ENCODE results near the gene EVA1C.
"Not testable (repeated sequence)": the region's sequence is repeated elsewhere in the genome, so short reads cannot be mapped to it uniquely, and the experiment has no call there.

The EVA1C gene

GRCh38 chr21:32424674-32425073, 12.2 kb downstream of the EVA1C start:
- no peak for DNase-seq (ENCODE audit: low read depth)

DNA sequence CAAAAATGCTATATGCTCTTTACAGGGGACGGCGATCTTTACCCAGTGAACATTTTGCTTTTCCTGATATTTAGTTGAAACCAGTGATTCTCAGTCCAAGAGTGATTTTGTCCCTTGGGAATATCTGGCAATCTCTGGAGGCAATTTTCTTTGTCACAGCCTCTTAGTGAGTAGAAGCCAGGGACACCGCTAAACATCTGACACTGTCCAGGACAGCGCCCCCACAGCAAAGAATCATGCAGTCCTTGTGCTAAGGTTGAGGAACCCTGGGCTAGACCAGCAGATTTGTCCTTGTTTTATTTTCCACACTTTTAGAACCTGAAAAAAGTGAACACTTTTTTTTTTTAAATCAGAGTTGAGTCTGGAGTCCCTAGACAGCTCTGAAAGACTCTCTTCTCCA, 13.1 kb downstream of the EVA1C start:
- no peak for DNase-seq (ENCODE audit: low read depth)

DNA sequence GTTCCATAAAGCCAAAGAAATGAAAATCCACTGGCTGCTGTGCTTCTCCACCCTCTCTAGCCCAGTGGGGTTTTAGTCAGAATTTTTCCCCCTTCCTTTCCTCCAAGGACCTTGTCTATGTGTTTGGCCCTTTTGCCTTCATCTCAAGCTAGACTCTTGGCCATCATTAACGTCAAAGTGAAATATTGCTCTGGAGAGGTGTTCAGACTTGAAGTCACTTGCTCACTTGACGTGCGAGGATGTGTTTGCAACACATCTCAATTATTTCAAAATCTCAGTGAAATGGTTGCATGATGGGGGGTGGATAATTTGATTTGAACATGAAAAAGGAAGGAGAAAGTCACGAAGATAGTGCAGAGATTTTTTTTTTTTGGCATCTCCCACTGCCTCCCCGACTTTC, 13.6 kb downstream of the EVA1C start:
- DNase-seq (ENCODE audit: low read depth), result no peak

- no peak for DNase-seq (ENCODE audit: low read depth)
Observed at GRCh38 chr21:32426592-32427051, 14.1 kb downstream of the EVA1C start.

DNA sequence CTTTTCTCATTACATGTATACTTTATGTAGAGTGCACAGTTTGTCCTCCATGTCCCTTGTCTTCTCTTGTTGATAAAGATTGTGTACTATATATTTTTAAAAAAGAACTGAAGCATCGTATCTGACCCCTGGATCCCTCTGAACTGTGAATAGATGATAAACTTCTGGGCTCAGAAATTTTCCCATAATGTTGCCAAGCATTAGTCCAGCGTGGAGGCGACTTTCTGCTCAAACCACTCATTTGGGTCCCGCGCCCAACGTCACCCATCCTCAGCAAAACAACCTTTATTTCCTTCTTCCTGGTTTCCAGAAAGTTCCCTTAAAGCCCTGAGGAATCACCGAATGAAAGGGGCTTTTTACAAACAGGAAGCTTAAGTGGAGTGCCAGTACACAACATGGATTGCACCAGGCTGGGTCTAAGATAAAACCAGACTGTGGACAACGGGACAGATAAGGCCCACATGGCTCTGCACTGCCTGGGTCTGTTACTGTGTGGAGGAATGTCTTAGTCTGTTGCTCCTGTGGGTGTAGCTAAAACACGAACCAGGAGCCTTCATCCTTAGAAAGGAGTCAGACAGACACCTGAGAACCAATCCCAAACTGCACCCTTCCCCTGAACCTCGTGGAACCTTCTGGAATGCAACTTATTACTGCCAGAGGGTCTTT, 15.6 kb downstream of the EVA1C start:
- no peak for DNase-seq (ENCODE audit: low read depth)

DNA sequence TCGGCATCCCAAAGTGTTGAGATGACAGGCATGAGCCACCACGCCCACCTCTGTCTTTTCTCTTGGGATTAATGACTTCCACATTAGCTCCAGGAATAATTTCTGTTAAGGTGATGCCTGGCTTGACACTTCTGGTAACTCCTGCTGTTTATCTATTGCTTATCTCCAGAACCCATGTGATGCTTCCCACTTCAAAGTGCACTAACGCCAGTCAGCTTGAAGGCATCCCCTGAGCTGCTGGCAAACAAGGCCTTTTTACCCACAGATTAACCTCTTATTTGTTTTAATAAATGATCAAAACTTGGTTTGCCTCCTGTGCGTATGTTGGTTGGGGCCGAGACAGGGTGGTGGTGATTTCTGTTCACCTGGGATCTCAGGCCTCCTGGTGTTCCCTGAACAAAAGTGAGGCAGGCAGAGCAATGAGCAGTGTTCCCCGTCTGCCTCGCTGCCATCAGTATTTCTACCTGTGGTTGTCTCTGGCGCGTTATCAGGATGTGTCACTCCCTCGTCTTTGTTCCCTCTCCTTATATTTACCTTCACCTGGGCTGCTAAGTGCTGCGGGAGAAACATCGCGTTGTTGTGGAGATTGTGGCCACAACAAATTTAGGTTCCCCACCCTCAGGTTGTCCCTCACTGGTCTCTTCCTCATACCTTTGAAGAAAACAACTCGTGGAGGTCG, 20.6 kb downstream of the EVA1C start:
- not testable (repeated sequence) for DNase-seq (ENCODE audit: low read depth)

DNA sequence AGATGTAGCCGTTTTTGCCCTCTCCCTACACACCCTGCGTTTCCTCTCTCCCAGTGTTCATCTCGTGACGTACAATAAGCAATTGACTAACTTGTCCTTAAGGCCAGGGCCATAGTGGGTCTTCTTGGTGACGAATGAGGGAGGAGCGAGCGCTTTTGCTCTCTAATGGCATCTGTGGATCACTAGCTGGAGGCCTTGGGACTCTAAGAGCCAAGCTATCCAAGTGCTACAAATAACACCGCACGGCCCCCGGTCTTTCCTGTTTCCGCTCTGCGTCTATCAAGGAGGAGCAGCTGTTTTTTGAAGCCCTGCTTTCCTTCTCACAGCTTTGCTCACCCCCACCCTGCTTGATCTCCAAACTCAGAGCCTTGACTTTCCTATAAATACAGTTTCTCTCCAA, 25.2 kb downstream of the EVA1C start:
- no peak for DNase-seq (ENCODE audit: low read depth)

- no peak for DNase-seq (ENCODE audit: low read depth)
Observed at GRCh38 chr21:32442566-32443318, 30.2 kb downstream of the EVA1C start.

DNA sequence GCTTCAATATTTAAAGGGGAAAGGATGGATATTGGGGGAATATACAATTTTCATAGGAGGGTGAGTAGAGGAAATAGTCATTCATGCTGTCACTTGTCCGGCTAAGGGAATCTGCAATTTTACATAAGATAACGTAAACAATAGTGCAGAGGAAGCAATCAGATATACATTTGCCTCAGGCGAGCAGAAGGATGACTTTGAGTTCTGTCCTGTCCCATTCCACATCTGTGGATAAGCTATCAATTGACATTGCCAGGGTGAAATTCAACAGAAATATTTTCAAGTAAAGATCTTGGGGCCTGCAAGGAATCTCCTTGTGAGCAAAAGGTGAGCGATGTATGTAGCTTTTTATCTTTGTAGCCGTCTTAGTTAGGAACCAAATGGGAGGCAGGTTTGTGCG, 32.6 kb downstream of the EVA1C start:
- no peak for DNase-seq (ENCODE audit: low read depth)

- not testable (repeated sequence) for DNase-seq (ENCODE audit: low read depth)
Observed at GRCh38 chr21:32446440-32446839, 33.9 kb downstream of the EVA1C start.

DNA sequence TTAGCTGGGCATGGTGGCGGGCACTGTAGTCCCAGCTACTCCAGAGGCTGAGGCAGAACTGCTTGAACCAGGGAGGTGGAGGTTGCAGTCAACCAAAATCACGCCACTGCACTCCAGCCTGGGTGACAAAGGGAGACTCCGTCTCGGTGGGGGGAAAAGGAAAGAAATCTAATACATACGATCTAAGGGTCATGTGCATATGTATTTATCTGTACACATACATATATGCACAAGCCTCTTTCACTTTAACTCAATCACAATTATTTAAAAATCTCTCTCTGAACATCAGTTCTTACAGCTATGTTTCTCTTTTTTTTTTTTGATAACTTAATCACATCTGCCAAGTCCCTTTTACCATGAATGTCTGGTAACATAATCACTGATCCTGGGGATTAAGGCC, 34.7 kb downstream of the EVA1C start:
- DNase-seq (ENCODE audit: low read depth), result no peak

GRCh38 chr21:32448803-32449594, 36.5 kb downstream of the EVA1C start:
- DNase-seq (ENCODE audit: low read depth), result no peak

DNA sequence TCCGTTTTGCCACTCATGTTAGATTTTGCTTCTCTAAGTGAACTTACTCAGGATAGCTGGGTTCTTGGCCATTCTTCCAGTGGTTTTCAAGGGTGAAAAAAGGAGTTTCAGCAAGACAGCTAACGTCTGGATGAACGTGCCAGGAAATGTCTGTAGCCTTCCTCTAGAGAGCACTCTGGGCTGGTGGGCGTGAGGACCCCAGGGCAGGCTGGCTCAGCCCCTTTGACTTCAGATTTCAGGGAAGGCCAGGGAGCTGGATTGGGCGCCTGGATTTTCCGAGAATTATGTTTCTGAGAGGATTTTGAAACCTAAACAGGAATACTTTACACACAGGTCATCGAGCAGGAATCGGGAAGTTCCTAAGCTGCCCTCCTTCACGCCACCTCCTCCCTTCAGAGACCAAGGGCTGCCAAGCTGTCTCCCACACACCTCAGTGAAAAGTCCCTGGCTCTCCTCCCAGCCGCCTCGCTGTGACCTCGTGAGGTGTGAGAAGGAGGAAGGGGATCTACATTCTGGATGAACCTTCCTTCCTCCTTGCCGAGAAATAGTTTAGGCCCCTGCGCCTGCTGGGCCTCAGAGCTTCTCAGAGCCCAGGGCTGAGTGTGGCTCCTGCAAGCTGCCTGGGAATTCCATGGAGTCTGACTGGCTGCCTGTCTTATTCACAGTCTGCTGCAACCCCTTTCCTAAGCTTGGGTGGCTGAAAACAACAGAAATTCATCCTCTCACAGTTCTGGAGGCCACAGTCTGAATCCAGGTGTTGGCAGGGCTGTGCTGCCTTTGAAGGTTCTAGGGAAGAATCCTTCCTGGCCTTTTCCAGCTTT, 38.6 kb downstream of the EVA1C start:
- DNase-seq (ENCODE audit: low read depth), result not testable (repeated sequence)

- DNase-seq (ENCODE audit: low read depth), result not testable (repeated sequence)
Observed at GRCh38 chr21:32452191-32452590, 39.7 kb downstream of the EVA1C start.

DNA sequence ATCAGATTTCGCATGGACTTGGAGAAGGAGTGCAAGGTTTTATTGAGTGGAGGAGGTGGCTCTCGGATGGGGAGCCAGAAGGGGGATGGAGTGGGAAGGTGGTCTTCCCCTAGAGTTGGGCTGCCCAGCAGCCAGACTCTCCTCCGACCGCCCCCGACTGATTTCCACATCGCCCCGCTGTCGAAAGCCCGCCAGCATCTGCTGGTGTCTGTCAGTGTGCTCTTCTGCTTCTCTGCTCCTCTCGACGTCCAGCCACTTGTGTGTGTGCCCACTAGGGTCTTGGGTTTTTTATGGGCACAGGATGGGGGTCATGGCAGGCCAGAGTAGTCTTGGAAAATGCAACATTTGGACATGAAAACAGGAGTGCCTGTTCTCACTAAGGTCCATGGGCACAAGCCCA, 40.1 kb downstream of the EVA1C start:
- DNase-seq (ENCODE audit: low read depth), result no peak

DNA sequence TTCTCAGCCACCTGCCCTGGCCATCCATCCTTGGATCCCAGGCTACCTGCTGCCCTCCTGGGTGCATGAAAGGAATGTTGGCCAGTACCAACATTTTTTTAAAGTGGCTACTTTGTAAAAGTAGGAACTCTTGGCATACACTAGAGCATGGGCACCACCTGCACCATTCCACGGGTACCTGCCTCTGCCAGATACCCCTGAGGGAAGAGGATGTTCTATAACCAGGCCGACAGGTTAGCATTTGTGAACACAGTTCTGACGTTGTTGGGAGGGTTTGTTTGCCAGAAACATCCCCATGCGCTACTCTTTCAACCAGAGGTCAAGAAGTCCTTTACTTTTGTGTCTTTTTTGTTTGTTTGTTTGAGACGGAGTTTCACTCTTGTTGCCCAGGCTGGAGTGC, 43.0 kb downstream of the EVA1C start:
- DNase-seq (ENCODE audit: low read depth), result no peak

GRCh38 chr21:32456497-32456918, 44.0 kb downstream of the EVA1C start:
- no peak for DNase-seq (ENCODE audit: low read depth)

- DNase-seq (ENCODE audit: low read depth), result no peak
Observed at GRCh38 chr21:32457360-32457840, 44.9 kb downstream of the EVA1C start.

DNA sequence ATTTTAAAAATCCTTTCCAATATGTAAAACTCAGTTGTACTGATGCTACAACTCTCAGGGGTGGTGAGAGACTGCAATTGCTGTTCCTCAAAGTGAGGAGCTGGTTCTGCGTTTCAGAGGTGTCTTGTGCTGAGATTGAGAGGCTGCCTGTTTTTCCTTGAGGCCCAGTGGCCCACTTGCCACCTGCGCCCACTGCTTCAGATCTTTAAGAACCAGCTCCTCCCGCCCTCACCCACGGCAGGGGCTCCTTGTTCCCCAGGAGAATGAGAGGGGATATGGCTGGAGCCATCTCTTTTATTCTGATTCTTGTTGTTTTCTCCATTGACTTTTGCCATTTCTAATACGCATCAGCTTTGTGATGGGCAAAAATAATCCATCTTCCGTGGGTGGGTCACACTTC, 45.5 kb downstream of the EVA1C start:
- DNase-seq (ENCODE audit: low read depth), result no peak

GRCh38 chr21:32459972-32460371, 47.5 kb downstream of the EVA1C start:
- no peak for DNase-seq (ENCODE audit: low read depth)

DNA sequence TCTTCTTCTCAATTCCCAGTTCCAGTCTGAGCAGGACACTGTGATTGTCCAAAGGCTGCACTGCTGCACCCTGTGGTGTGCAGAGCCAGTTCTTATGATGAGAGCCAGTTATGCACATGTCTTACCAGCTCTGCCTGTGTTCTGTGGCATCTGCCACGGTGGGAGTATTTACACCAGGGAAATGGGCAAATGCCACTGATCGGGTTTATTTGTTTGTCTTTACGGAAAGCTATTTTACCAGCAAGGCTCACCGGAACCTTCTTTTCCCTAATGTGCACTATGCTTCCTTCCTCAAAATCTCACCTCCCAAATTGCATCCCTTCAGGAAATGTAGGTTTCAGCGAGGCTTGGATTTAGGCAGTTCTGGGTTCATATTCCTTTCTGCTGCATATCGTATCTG, 49.0 kb downstream of the EVA1C start:
- DNase-seq (ENCODE audit: low read depth), result no peak
